Parathyroid adenoma (tissue), 2 donors: ENCODE measurements around the gene ADGRD2.

Experiments used
- H2AFZ ChIP-seq: fragments of 300-600 bp; sonication (generic); one replicate; pipeline ENCODE4 v1.7.0; 2017; ENCODE audit warnings: antibody characterized with exemption, mild to moderate bottlenecking
- H3K27ac ChIP-seq: fragments of 300-600 bp; sonication (generic); one replicate; pipeline ENCODE4 v1.7.0; 2017
- H3K27me3 ChIP-seq: fragments of 300-600 bp; sonication (generic); one replicate; pipeline ENCODE4 v1.7.0; 2017; ENCODE audit warnings: low read length; ENCODE audit not compliant: control insufficient read depth, insufficient read depth
- H3K36me3 ChIP-seq: fragments of 300-600 bp; sonication (generic); one replicate; pipeline ENCODE4 v1.7.0; 2017; ENCODE audit warnings: low read length; ENCODE audit not compliant: control insufficient read depth, insufficient read depth
- H3K4me1 ChIP-seq: fragments of 300-600 bp; sonication (generic); one replicate; pipeline ENCODE4 v1.7.0; 2017; ENCODE audit warnings: control low read depth
- H3K4me2 ChIP-seq: fragments of 300-600 bp; sonication (generic); one replicate; pipeline ENCODE4 v1.7.0; 2017; ENCODE audit warnings: low read length
- H3K4me3 ChIP-seq: fragments of 300-600 bp; sonication (generic); one replicate; pipeline ENCODE4 v1.7.0; 2017; ENCODE audit warnings: low read depth, low read length
- H3K79me2 ChIP-seq: fragments of 300-600 bp; sonication (generic); one replicate; pipeline ENCODE4 v1.7.0; 2017; ENCODE audit warnings: control low read depth
- H3K9ac ChIP-seq: fragments of 300-600 bp; sonication (generic); one replicate; pipeline ENCODE4 v1.7.0; 2017; ENCODE audit warnings: mild to moderate bottlenecking
- H3K9me3 ChIP-seq: fragments of 300-600 bp; sonication (generic); one replicate; pipeline ENCODE4 v1.7.0; 2017; ENCODE audit warnings: low read length; ENCODE audit not compliant: control insufficient read depth
- CTCF ChIP-seq: fragments of 300-600 bp; sonication (generic); IDR thresholded peaks from one replicate; pipeline ENCODE4 v1.7.0; 2017; ENCODE audit warnings: antibody characterized with exemption, mild to moderate bottlenecking
- donor health status: primary hyperparathyroidism.

ADGRD2 gene

GRCh38 chr9:124498499-124499146, 48.4 kb downstream of the ADGRD2 start:
- peaks cover 3% of the 10 kb centered on the region for H3K27me3 ChIP-seq
- no peaks in the 10 kb centered on the region for H3K4me1 ChIP-seq
- no peak overlapping the region for H3K4me3 ChIP-seq

GRCh38 chr9:124499216-124499615, 49.0 kb downstream of the ADGRD2 start:
- Histone ChIP-seq H3K4me1 (no peaks in the 10 kb centered on the region), H3K27me3 (peaks cover 8% of the 10 kb centered on the region), H3K9me3 (no peaks in the 10 kb centered on the region), H3K36me3 (no peaks in the 10 kb centered on the region), H3K79me2 (no peaks in the 10 kb centered on the region), H2AFZ (no peak overlapping the region), H3K9ac (no peak overlapping the region), H3K4me2 (no peak overlapping the region), H3K27ac (no peak overlapping the region), H3K4me3 (no peak overlapping the region)
- no peak for TF ChIP-seq CTCF

More at GRCh38 chr9:124498499-124499146, 48.4 kb downstream of the ADGRD2 start:
- Histone ChIP-seq H3K9me3 (no peaks in the 10 kb centered on the region), H3K9ac (no peak overlapping the region), H2AFZ (no peak overlapping the region), H3K4me2 (no peak overlapping the region), H3K36me3 (no peaks in the 10 kb centered on the region), H3K79me2 (no peaks in the 10 kb centered on the region), H3K27ac (no peak overlapping the region)
- TF ChIP-seq CTCF, result no peak

- H3K4me3 ChIP-seq, result no peak overlapping the region
- no peak overlapping the region for H2AFZ ChIP-seq
- H3K36me3 ChIP-seq, result no peaks in the 10 kb centered on the region
- no peaks in the 10 kb centered on the region for H3K79me2 ChIP-seq
- TF ChIP-seq CTCF, result no peak
- no peak overlapping the region for H3K27ac ChIP-seq
- no peak overlapping the region for H3K9ac ChIP-seq
- H3K4me2 ChIP-seq, result no peak overlapping the region
- H3K9me3 ChIP-seq, result no peaks in the 10 kb centered on the region
- H3K27me3 ChIP-seq, result peaks cover 8% of the 10 kb centered on the region
- no peaks in the 10 kb centered on the region for H3K4me1 ChIP-seq
These were observed 50.0 kb downstream of the ADGRD2 start for GRCh38 chr9:124500028-124500795.

GRCh38 chr9:124500796-124501611, 50.8 kb downstream of the ADGRD2 start:
- Histone ChIP-seq H3K27me3 (peaks cover 8% of the 10 kb centered on the region), H3K79me2 (no peaks in the 10 kb centered on the region)
- no peak for TF ChIP-seq CTCF

More at GRCh38 chr9:124500796-124501611, 50.8 kb downstream of the ADGRD2 start:
- Histone ChIP-seq H3K4me2 (no peak overlapping the region), H3K36me3 (no peaks in the 10 kb centered on the region), H3K4me3 (no peak overlapping the region), H3K9ac (no peak overlapping the region), H3K9me3 (no peaks in the 10 kb centered on the region), H3K27ac (no peak overlapping the region), H2AFZ (no peak overlapping the region), H3K4me1 (no peaks in the 10 kb centered on the region)
